Fibroblast of mammary gland (primary cell): ENCODE data around the gene TSPOAP1.

Experiments
- DNase-seq: peaks from one replicate; pipeline ENCODE4 v3.0.0-alpha.2; 2010; ENCODE audit warnings: low read depth
- H3K4me3 ChIP-seq: 2 replicates; pipeline ENCODE4 v1.5.1; 2011; ENCODE audit warnings: low read depth, mild to moderate bottlenecking, low read length, moderate library complexity; ENCODE audit not compliant: control insufficient read depth
- CTCF ChIP-seq: conservative IDR thresholded peaks from 2 replicates; pipeline ENCODE4 v1.5.1; 2011; ENCODE audit warnings: low read depth, low read length, inconsistent platforms; ENCODE audit not compliant: control insufficient read depth, insufficient read depth

The TSPOAP1 gene

GRCh38 chr17:58265271-58265670 lies 63.3 kb downstream of the TSPOAP1 start:
- no peak overlapping the region for H3K4me3 ChIP-seq
- DNase-seq = no peak
- TF ChIP-seq CTCF = no peak

- no peak for DNase-seq
- H3K4me3 ChIP-seq = no peak overlapping the region
- no peak for TF ChIP-seq CTCF
Measured at GRCh38 chr17:58264407-58265103, 64.0 kb downstream of the TSPOAP1 start.

GRCh38 chr17:58263773-58264172 lies 64.8 kb downstream of the TSPOAP1 start:
- no peak for DNase-seq
- no peak for TF ChIP-seq CTCF
- no peak overlapping the region for H3K4me3 ChIP-seq

- DNase-seq = no peak
- TF ChIP-seq CTCF = no peak
- H3K4me3 ChIP-seq = no peak overlapping the region
Measured at GRCh38 chr17:58262149-58262548, 66.4 kb downstream of the TSPOAP1 start.

GRCh38 chr17:58254803-58255202 lies 73.8 kb downstream of the TSPOAP1 start:
- DNase-seq = no peak

GRCh38 chr17:58253082-58253481 lies 75.5 kb downstream of the TSPOAP1 start:
- no peak for DNase-seq
- no peak overlapping the region for H3K4me3 ChIP-seq
- no peak for TF ChIP-seq CTCF

More at GRCh38 chr17:58254803-58255202, 73.8 kb downstream of the TSPOAP1 start:
- no peak for TF ChIP-seq CTCF
- no peak overlapping the region for H3K4me3 ChIP-seq
